HepG2 (cell line): ENCODE measurements around the gene WNK1. TPM values are rescaled to one million over a fixed set of nuclear protein-coding genes. Genes with fewer than 3 reads are reported as not detected.

ENCODE experiments used
- ATF7-NPFF ChIP-seq: sonication (generic); formaldehyde crosslinking; IDR thresholded peaks from 2 replicates; pipeline ENCODE4 v1.8.1; 2023; ENCODE audit warnings: mild to moderate bottlenecking, low read depth, missing genetic modification reagents, moderate library complexity
- BCLAF1 ChIP-seq: fragments of 450-650 bp; IDR thresholded peaks from 2 replicates; pipeline ENCODE4 v1.6.1; 2017; ENCODE audit warnings: mild to moderate bottlenecking
- ETV5 ChIP-seq: IDR thresholded peaks from 2 replicates; pipeline ENCODE4 v1.6.1; 2018; ENCODE audit warnings: missing biosample characterization, missing genetic modification reagents, inconsistent platforms, borderline replicate concordance
- IRF2 ChIP-seq: IDR thresholded peaks from 2 replicates; pipeline ENCODE4 v1.6.1; 2018; ENCODE audit warnings: missing genetic modification reagents, missing compliant biosample characterization
- KDM5B ChIP-seq: sonication (generic); formaldehyde crosslinking; IDR thresholded peaks from 2 replicates; pipeline ENCODE4 v1.4.0; 2020; ENCODE audit warnings: missing genetic modification reagents, mild to moderate bottlenecking, borderline replicate concordance
- MED13 ChIP-seq: sonication (generic); formaldehyde crosslinking; IDR thresholded peaks from 2 replicates; pipeline ENCODE4 v1.5.0; 2020; ENCODE audit warnings: missing genetic modification reagents
- SALL1 ChIP-seq: sonication (generic); formaldehyde crosslinking; IDR thresholded peaks from 2 replicates; pipeline ENCODE4 v1.8.0; 2022; ENCODE audit warnings: mild to moderate bottlenecking, missing genetic modification reagents
- UBTF ChIP-seq: sonication (generic); formaldehyde crosslinking; IDR thresholded peaks from 2 replicates; pipeline ENCODE4 v1.4.0; 2020; ENCODE audit warnings: mild to moderate bottlenecking, missing genetic modification reagents
- ZFP36L1 ChIP-seq: sonication (generic); formaldehyde crosslinking; IDR thresholded peaks from 2 replicates; pipeline ENCODE4 v1.8.0; 2022; ENCODE audit warnings: mild to moderate bottlenecking, missing genetic modification reagents, moderate library complexity
- ZNF225 ChIP-seq: sonication (generic); formaldehyde crosslinking; IDR thresholded peaks from 2 replicates; pipeline ENCODE4 v1.4.0; 2020; ENCODE audit warnings: mild to moderate bottlenecking, missing genetic modification reagents
- ZNF354B ChIP-seq: sonication (generic); formaldehyde crosslinking; IDR thresholded peaks from 2 replicates; pipeline ENCODE4 v1.8.0; 2022; ENCODE audit warnings: mild to moderate bottlenecking, missing genetic modification reagents
- ZNF414 ChIP-seq: sonication (generic); formaldehyde crosslinking; IDR thresholded peaks from 2 replicates; pipeline ENCODE4 v1.5.0; 2020; ENCODE audit warnings: missing genetic modification reagents
- ZNF543 ChIP-seq: sonication (generic); formaldehyde crosslinking; IDR thresholded peaks from 2 replicates; pipeline ENCODE4 v1.4.0; 2020; ENCODE audit warnings: mild to moderate bottlenecking, missing genetic modification reagents
- ZNF768 ChIP-seq: sonication (generic); formaldehyde crosslinking; IDR thresholded peaks from 2 replicates; pipeline ENCODE4 v1.4.0; 2020; ENCODE audit warnings: missing genetic modification reagents
- ZNF792 ChIP-seq: IDR thresholded peaks from 2 replicates; pipeline ENCODE4 v1.6.1; 2016
- ZNF883 ChIP-seq: sonication (generic); formaldehyde crosslinking; IDR thresholded peaks from 2 replicates; pipeline ENCODE4 v1.5.1; 2020; ENCODE audit warnings: mild to moderate bottlenecking, missing genetic modification reagents; ENCODE audit errors: not compliant biosample characterization
- polyA plus RNA-seq, 8 experiments: library from polyadenylated mRNA; depleted of rRNA in 3 of 8; stranded (reverse) in 7 of 8; unstranded in 1 of 8; fragments of >200 nt; fragmentation: Illumina TruSeq in 4 of 8; extraction: Trizol in 4 of 8; gene quantifications; 2 replicates each; pipeline versions ENCODE4 v1.2.1 to v1.2.3, GENCODE V29; 2011 to 2016; ENCODE audit warnings: low read depth in 4 of 8, missing spikeins in 1 of 8, mixed read lengths in 1 of 8; ENCODE audit not compliant: insufficient read depth in 1 of 8
- total RNA-seq, 5 experiments: library from RNA; depleted of rRNA; stranded (reverse); fragments of >200 nt; fragmentation: Illumina TruSeq; extraction: Trizol; gene quantifications; 2 replicates each; pipeline ENCODE4 v1.2.3, GENCODE V29; 2016; ENCODE audit warnings: low read depth in 1 of 5

Gene WNK1
- total and polyA plus RNA-seq, 2 of the 13 experiments (the other 11 are each of a cell fraction or from before 2014, with no cell fraction given) = 31.1 to 54.8 TPM

- TF ChIP-seq UBTF (CRISPR knock-in tag) (peak; percentile 54; the same call in 1 of the 2 replicates), MED13 (CRISPR knock-in tag) (no peak), ATF7-NPFF (CRISPR knock-in tag) (peak; percentile 50; the same call in 1 of the 2 replicates), ZNF414 (CRISPR knock-in tag) (peak; percentile 34; the same call in 1 of the 2 replicates), ZFP36L1 (CRISPR knock-in tag) (0 out of 2 replicates have a peak, but pooled peaks have one; percentile 45), KDM5B (CRISPR knock-in tag) (peak; percentile 31; the same call in 1 of the 2 replicates), BCLAF1 (no peak), IRF2 (CRISPR knock-in tag) (no peak), ZNF354B (CRISPR knock-in tag) (no peak), ZNF225 (0 out of 2 replicates have a peak, but pooled peaks have one; percentile 35), SALL1 (CRISPR knock-in tag) (0 out of 2 replicates have a peak, but pooled peaks have one; percentile 13), ETV5 (no peak), ZNF792 (CRISPR knock-in tag) (0 out of 2 replicates have a peak, but pooled peaks have one; percentile 20), ZNF883 (CRISPR knock-in tag) (no peak), ZNF768 (CRISPR knock-in tag) (peak; percentile 25; the same call in 1 of the 2 replicates), ZNF543 (CRISPR knock-in tag) (peak; percentile 99)
Observed at GRCh38 chr12:753611-754472, 1.5 kb downstream of the WNK1 start (continued).
